Motor neuron (in vitro differentiated cells): Measurements from ENCODE around the gene USB1. TPM values are rescaled to one million over a fixed set of nuclear protein-coding genes. Genes with fewer than 3 reads are reported as not detected.

Source experiments
- ATAC-seq, 8 experiments: fragments of 200-7000 bp; cut with Tn5 transposase; replicated peaks in 6 of 8; 2 replicates each; pipeline ENCODE4 v1.8.0; 2021; ENCODE audit warnings: mild to moderate bottlenecking in 8 of 8, moderate library complexity in 8 of 8
- H3K27ac ChIP-seq, 2 donors: fragments of 250-450 bp; sonication (Bioruptor Pico); 2 replicates each; pipeline ENCODE4 v1.9.0; 2021; ENCODE audit warnings: antibody characterized with exemption in 2 of 2, mild to moderate bottlenecking in 2 of 2, moderate library complexity in 1 of 2
- H3K4me1 ChIP-seq, 2 donors: fragments of 250-450 bp; sonication (Bioruptor Pico); replicated peaks in 1 of 2; 2 replicates each; pipeline ENCODE4 v1.6.1; 2021; ENCODE audit warnings: antibody characterized with exemption in 2 of 2, mild to moderate bottlenecking in 2 of 2, moderate library complexity in 1 of 2
- H3K4me3 ChIP-seq, 5 donors: fragments of 250-450 bp; sonication (Bioruptor Pico); 2 replicates each; pipeline ENCODE4 v1.9.0; 2021; ENCODE audit warnings: antibody characterized with exemption in 5 of 5, mild to moderate bottlenecking in 5 of 5, moderate library complexity in 4 of 5
- WGBS, 10 experiments: fragments of 450-650 bp; shearing (Covaris generic); methylation state at CpG; one replicate each; pipeline ENCODE4 v1.0.0; 2022; 5-methylcytosine and 5-hydroxymethylcytosine counted together
- in situ Hi-C, 9 experiments: fragments of 400-800 bp; cut with MboI; loops; one replicate each; pipeline ENCODE4 v1.15.0; 2021; ENCODE audit warnings: low sequenced_read_pairs in 9 of 9, low pct_unique_long_range_greater_than_20kb in 2 of 9; ENCODE audit not compliant: unreplicated experiment in 9 of 9
- total RNA-seq, 8 experiments: library from RNA; unstranded; fragments of 300-600 nt; gene quantifications; 2 replicates each; pipeline versions ENCODE4 v1.2.3 to v1.2.4, GENCODE V29; 2022

Gene USB1
- total RNA-seq, 8 experiments from 2014 or later: 10.9 to 40.0 (median 16.2) TPM

- ATAC-seq: no peak
- WGBS, 10 experiments: 27 to 100% (median 86%) methylated on average over 1 to 5 of the region's 14 CpGs; no CpG with 5 or more reads in 5 of the 10 experiments
- no peak overlapping the region for H3K4me3 ChIP-seq
- peaks cover 23% of the 10 kb centered on the region in 2 donors for H3K4me1 ChIP-seq
- in situ Hi-C loops: no loop called here
- peak overlapping the region in 1 of 2 donors; percentile 31 for H3K27ac ChIP-seq
Measured at GRCh38 chr16:58035356-58036170, 34.4 kb downstream of the USB1 start.

GRCh38 chr16:58036943-58037342, 35.7 kb downstream of the USB1 start:
- 36 to 100% (median 92%) methylated on average over 1 to 5 of the region's 6 CpGs; no CpG with 5 or more reads in 4 of the 10 experiments for WGBS, 10 experiments
- in situ Hi-C loops: no loop called here
- no peak for ATAC-seq
- Histone ChIP-seq H3K27ac (no peak overlapping the region), H3K4me3 (no peak overlapping the region), H3K4me1 (peaks cover 23% of the 10 kb centered on the region in 2 donors)

GRCh38 chr16:58037365-58038057, 36.3 kb downstream of the USB1 start:
- H3K4me3 ChIP-seq: no peak overlapping the region
- in situ Hi-C loops: no loop called here
- no peak overlapping the region for H3K27ac ChIP-seq
- WGBS, 10 experiments: 76 to 100% (median 90%) methylated on average over 1 to 12 of the region's 16 CpGs; no CpG with 5 or more reads in 4 of the 10 experiments
- peaks cover 18% of the 10 kb centered on the region in 2 donors for H3K4me1 ChIP-seq
- no peak for ATAC-seq

- WGBS, 10 experiments: 80 to 96% (median 89%) methylated on average over 1 to 15 of the region's 20 CpGs; no CpG with 5 or more reads in 7 of the 10 experiments
- no peak for ATAC-seq
- peaks cover 10 to 11% of the 10 kb centered on the region in 2 donors for H3K4me1 ChIP-seq
- no peak overlapping the region for H3K4me3 ChIP-seq
- in situ Hi-C loops: no loop called here
- H3K27ac ChIP-seq: no peak overlapping the region
Measured at GRCh38 chr16:58038219-58038641, 37.0 kb downstream of the USB1 start.

- H3K4me1 ChIP-seq: peaks cover 2 to 3% of the 10 kb centered on the region in 2 donors
- no peak for ATAC-seq
- WGBS, 10 experiments: 63 to 100% (median 93%) methylated on average over 1 to 8 of the region's 26 CpGs; no CpG with 5 or more reads in 4 of the 10 experiments
- H3K4me3 ChIP-seq: no peak overlapping the region
- no peak overlapping the region for H3K27ac ChIP-seq
- in situ Hi-C loops: no loop called here
Measured at GRCh38 chr16:58039829-58040495, 38.8 kb downstream of the USB1 start.

- ATAC-seq: no peak
- Histone ChIP-seq H3K4me1 (no peaks in the 10 kb centered on the region), H3K4me3 (no peak overlapping the region), H3K27ac (no peak overlapping the region)
- WGBS, 10 experiments: 100% methylated on average over 4 of the region's 12 CpGs; no CpG with 5 or more reads in 8 of the 10 experiments
- in situ Hi-C loops: no loop called here
Measured at GRCh38 chr16:58040496-58040846, 39.3 kb downstream of the USB1 start.

GRCh38 chr16:58040945-58041627, 39.9 kb downstream of the USB1 start:
- no peak overlapping the region for H3K27ac ChIP-seq

GRCh38 chr16:58041628-58041955, 40.4 kb downstream of the USB1 start:
- H3K4me3 ChIP-seq: no peak overlapping the region
- no peak for ATAC-seq
- in situ Hi-C loops: no loop called here
- no peak overlapping the region for H3K27ac ChIP-seq
- 90% methylated on average over 2 of the region's 18 CpGs; no CpG with 5 or more reads in 9 of the 10 experiments for WGBS, 10 experiments
- no peaks in the 10 kb centered on the region for H3K4me1 ChIP-seq

More at GRCh38 chr16:58040945-58041627, 39.9 kb downstream of the USB1 start:
- ATAC-seq: no peak
- 50 to 80% methylated on average over 1 to 2 of the region's 14 CpGs; no CpG with 5 or more reads in 8 of the 10 experiments for WGBS, 10 experiments
- in situ Hi-C loops: no loop called here
- H3K4me3 ChIP-seq: no peak overlapping the region
- H3K4me1 ChIP-seq: no peaks in the 10 kb centered on the region

GRCh38 chr16:58042001-58042885, 41.0 kb downstream of the USB1 start:
- ATAC-seq: no peak
- in situ Hi-C loops: no loop called here
- Histone ChIP-seq H3K27ac (no peak overlapping the region), H3K4me1 (no peaks in the 10 kb centered on the region), H3K4me3 (no peak overlapping the region)
- 80 to 94% (median 92%) methylated on average over 1 to 10 of the region's 22 CpGs; no CpG with 5 or more reads in 5 of the 10 experiments for WGBS, 10 experiments

- peaks cover 0 to 5% of the 10 kb centered on the region in 2 donors for H3K4me1 ChIP-seq
- ATAC-seq: no peak
- H3K27ac ChIP-seq: no peak overlapping the region
- WGBS, 10 experiments: 70 to 100% methylated on average over 2 of the region's 16 CpGs; no CpG with 5 or more reads in 8 of the 10 experiments
- in situ Hi-C loops: no loop called here
- H3K4me3 ChIP-seq: no peak overlapping the region
Measured at GRCh38 chr16:58042886-58043515, 41.8 kb downstream of the USB1 start.

GRCh38 chr16:58043571-58044155, 42.5 kb downstream of the USB1 start:
- ATAC-seq: no peak
- Histone ChIP-seq H3K27ac (no peak overlapping the region), H3K4me3 (no peak overlapping the region), H3K4me1 (peaks cover 0 to 5% of the 10 kb centered on the region in 2 donors)
- 60 to 100% (median 90%) methylated on average over 1 to 2 of the region's 7 CpGs; no CpG with 5 or more reads in 7 of the 10 experiments for WGBS, 10 experiments
- in situ Hi-C loops: no loop called here
